Spleen (tissue), 11 donors: ENCODE measurements around the gene DLX1. TPM values are rescaled to one million over a fixed set of nuclear protein-coding genes. Genes with fewer than 3 reads are reported as not detected.

Experiments used
- DNase-seq: peaks from one replicate; pipeline ENCODE4 v3.0.0-alpha.2; 2020
- H3K27ac ChIP-seq, 8 donors: fragments of 200-600 bp; sonication (generic) in 7 of 8; 1 replicate in 4 of 8; 2 replicates in 4 of 8; pipeline versions ENCODE4 v1.5.0 to v1.8.0; 2016 to 2021; ENCODE audit warnings: inconsistent platforms in 4 of 8, mild to moderate bottlenecking in 4 of 8, moderate library complexity in 1 of 8
- H3K27me3 ChIP-seq, 7 donors: fragments of 200-600 bp; sonication (generic) in 6 of 7; replicated peaks in 1 of 7; 1 replicate in 4 of 7; 2 replicates in 3 of 7; pipeline versions ENCODE4 v1.5.0 to v1.8.0; 2016 to 2021; ENCODE audit warnings: inconsistent platforms in 3 of 7, mild to moderate bottlenecking in 1 of 7
- H3K36me3 ChIP-seq, 6 donors: fragments of 200-600 bp; sonication (generic) in 5 of 6; 1 replicate in 4 of 6; 2 replicates in 2 of 6; pipeline versions ENCODE4 v1.5.0 to v1.8.0; 2016 to 2021; ENCODE audit warnings: inconsistent platforms in 2 of 6
- H3K4me1 ChIP-seq, 6 donors: fragments of 200-600 bp; sonication (generic) in 5 of 6; 1 replicate in 3 of 6; 2 replicates in 3 of 6; pipeline versions ENCODE4 v1.5.0 to v1.8.0; 2016 to 2021; ENCODE audit warnings: inconsistent platforms in 3 of 6
- H3K4me3 ChIP-seq, 8 donors: fragments of 200-600 bp; sonication (generic) in 7 of 8; 1 replicate in 4 of 8; 2 replicates in 4 of 8; pipeline versions ENCODE4 v1.5.0 to v1.8.0; 2016 to 2021; ENCODE audit warnings: inconsistent platforms in 4 of 8, mild to moderate bottlenecking in 4 of 8, moderate library complexity in 2 of 8
- H3K9me3 ChIP-seq, 8 donors: fragments of 200-600 bp; sonication (generic) in 7 of 8; 1 replicate in 4 of 8; 2 replicates in 4 of 8; pipeline versions ENCODE4 v1.5.0 to v1.8.0; 2016 to 2021; ENCODE audit warnings: inconsistent platforms in 4 of 8
- POLR2A ChIP-seq, 3 donors: fragments of 450-650 bp; IDR thresholded peaks; one replicate each; pipeline ENCODE4 v1.5.1; 2017; ENCODE audit warnings: antibody characterized with exemption in 3 of 3, mild to moderate bottlenecking in 1 of 3
- POLR2AphosphoS5 ChIP-seq, 3 donors: sonication (generic); formaldehyde crosslinking; IDR thresholded peaks; one replicate each; pipeline ENCODE4 v1.5.1; 2017; ENCODE audit warnings: antibody characterized with exemption in 3 of 3
- WGBS, 5 donors: extraction: QIAGEN DNeasy Blood & Tissue Kit in 3 of 5; methylation state at CpG; one replicate each; pipeline versions ENCODE4 v1.1.5 to v1.1.7; 2013 to 2018; 5-methylcytosine and 5-hydroxymethylcytosine counted together
- intact Hi-C: fragments of 100-400 bp; cut with DNase I; formaldehyde crosslinking; loops from one replicate; pipeline ENCODE4 v1.15.0; 2023; ENCODE audit warnings: low total_unique reads
- polyA plus RNA-seq, 3 donors: library from polyadenylated mRNA; stranded (reverse); fragments of 200-250 nt; gene quantifications; one replicate each; pipeline ENCODE4 v1.2.1, GENCODE V29; 2013
- total RNA-seq, 7 donors: library from RNA; depleted of rRNA in 3 of 7; stranded (reverse); fragments of >200 nt in 3 of 7; fragmentation: NEBNext Ultra II Directional in 4 of 7; extraction: Animal tissue kit (Norgen Biotek cat#: 25700) in 4 of 7; gene quantifications; one replicate each; pipeline versions ENCODE4 v1.1.0 to v1.2.1, GENCODE V29; 2016 to 2021
- TF ChIP-seq, protein P1 (sequence below), 11 experiments: fragments of 200-600 bp in 7 of 11; fragments of 450-650 bp in 4 of 11; sonication (generic) in 4 of 11; IDR thresholded peaks in 8 of 11; conservative IDR thresholded peaks in 3 of 11; 1 replicate in 7 of 11; 2 replicates in 4 of 11; pipeline versions ENCODE4 v1.4.0 to v1.8.0; 2016 to 2021; ENCODE audit warnings: antibody characterized with exemption in 11 of 11, inconsistent platforms in 4 of 11, mild to moderate bottlenecking in 1 of 11
- donor health status: healthy with polysubstance abuse.
- donor health status: DM: no; HTN: no; CAD: no; lungs with moderate emphysema.
- donor health status: DM: no; HTN: no; CAD: no.
- donor health status: Bipolar disorder and iron deficiency.
- donor health status: healthy.
- donor health status: DM: no; HTN: no; CAD: no.
- donor health status: DM: yes; HTN: yes; CAD: no.

Gene DLX1
- total and polyA plus RNA-seq, 10 donors = 0.16 TPM; not detected in 9

DNA sequence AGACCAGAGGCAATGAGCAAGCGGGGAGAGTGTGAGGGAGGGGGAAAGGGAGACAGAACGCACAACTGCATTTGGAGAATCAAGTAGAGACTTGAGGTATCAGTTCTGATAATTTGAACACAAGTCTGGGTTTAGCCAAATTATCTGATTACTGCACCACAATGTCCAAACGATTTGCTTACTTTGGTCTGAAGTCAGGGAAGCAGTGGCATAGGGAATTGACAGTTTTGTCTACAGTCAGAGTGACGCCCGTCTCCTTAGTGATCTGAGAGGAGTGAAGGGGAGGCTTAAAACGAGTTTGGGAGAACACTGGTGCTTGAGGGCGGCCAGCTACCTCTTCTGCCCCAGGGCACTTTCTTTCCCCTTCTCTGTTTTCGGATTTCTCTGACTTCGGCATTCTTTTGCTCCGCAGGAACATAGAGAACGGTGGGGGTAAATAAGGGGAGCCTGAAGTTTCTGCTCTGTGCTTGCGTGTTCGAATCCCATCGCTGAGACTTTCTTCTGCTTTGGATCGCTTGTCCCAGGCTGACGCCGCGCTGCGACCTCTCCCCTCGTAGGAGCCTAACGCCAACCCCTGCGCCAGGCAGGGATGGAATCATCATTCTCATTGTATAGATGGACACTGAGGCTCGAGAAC is 20.3 kb downstream of the DLX1 start:
- intact Hi-C loops = loop anchor here (10.0 kb wide), 3 partner anchors 291 to 1131 kb away; no protein-coding TSS in a partner anchor
- no peak for DNase-seq
- Histone ChIP-seq H3K27me3 (peaks cover 16 to 100% (median 96%) of the 10 kb centered on the region in 7 donors), H3K4me1 (peaks cover 42 to 72% (median 55%) of the 10 kb centered on the region in 6 donors), H3K9me3 (no peaks in the 10 kb centered on the region), H3K36me3 (no peaks in the 10 kb centered on the region), H3K27ac (no peak overlapping the region), H3K4me3 (peak overlapping the region in 1 of 8 donors; percentile 55)
- WGBS, 5 donors = 12 to 19% (median 14%) methylated on average over 23 of the region's 23 CpGs
- TF ChIP-seq, protein P1, sequence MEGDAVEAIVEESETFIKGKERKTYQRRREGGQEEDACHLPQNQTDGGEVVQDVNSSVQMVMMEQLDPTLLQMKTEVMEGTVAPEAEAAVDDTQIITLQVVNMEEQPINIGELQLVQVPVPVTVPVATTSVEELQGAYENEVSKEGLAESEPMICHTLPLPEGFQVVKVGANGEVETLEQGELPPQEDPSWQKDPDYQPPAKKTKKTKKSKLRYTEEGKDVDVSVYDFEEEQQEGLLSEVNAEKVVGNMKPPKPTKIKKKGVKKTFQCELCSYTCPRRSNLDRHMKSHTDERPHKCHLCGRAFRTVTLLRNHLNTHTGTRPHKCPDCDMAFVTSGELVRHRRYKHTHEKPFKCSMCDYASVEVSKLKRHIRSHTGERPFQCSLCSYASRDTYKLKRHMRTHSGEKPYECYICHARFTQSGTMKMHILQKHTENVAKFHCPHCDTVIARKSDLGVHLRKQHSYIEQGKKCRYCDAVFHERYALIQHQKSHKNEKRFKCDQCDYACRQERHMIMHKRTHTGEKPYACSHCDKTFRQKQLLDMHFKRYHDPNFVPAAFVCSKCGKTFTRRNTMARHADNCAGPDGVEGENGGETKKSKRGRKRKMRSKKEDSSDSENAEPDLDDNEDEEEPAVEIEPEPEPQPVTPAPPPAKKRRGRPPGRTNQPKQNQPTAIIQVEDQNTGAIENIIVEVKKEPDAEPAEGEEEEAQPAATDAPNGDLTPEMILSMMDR (IDR thresholded peaks at IDR 0.05 in 8 of 11, conservative IDR thresholded peaks at IDR 0.05 in 3 of 11) = no peak
- TF ChIP-seq POLR2AphosphoS5 (IDR thresholded peaks at IDR 0.05) (no peak), POLR2A (IDR thresholded peaks at IDR 0.05) (no peak)

DNA sequence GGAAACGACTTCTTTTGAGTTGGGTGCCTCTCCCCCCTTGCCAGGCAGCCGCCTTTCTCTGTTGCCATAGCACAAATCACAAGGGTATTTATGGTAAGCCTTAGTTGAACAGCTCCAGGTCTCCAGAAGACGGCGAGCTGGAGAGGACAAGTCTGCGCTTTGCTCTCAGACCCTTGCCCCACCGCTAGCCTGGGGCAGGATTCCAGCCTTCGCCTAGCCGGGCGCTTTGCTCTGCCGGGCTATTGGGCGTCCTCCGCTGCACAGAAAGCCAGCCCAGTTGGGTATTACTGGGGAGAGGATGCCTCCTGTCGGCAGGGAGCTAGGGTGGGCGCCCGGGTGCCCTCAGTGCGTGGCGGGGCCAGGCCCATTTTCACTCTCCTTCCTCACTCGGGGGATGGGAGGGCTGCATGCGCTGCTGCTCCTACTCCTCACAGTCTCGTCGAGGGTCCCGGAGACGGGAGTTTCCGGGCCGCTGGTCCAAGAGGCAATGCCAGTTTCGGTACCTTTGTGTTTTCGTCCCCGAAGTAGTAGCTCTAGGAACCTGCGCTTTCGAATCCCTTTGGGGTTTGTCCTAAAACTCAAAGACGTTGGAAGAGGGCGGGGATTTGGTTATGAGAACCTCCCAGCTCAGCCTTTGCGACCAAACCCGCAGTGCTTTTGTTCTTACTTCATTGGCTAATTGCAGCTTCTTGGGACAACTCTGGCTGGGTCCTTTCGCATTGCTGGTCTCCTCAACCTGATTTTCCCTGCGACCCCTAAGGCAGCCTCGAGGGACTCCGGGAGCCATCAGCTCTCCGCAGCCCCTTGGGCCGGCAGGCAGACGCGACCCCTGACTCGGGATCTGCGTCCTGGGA is 21.0 kb downstream of the DLX1 start:
- Histone ChIP-seq H3K9me3 (no peaks in the 10 kb centered on the region), H3K4me3 (peak overlapping the region in 3 of 8 donors; percentile 8 to 55 (median 14)), H3K27ac (no peak overlapping the region), H3K36me3 (no peaks in the 10 kb centered on the region), H3K4me1 (peaks cover 35 to 65% (median 47%) of the 10 kb centered on the region in 6 donors), H3K27me3 (peaks cover 9 to 96% (median 88%) of the 10 kb centered on the region in 7 donors)
- TF ChIP-seq POLR2AphosphoS5 (IDR thresholded peaks at IDR 0.05) (peak in 1 of 3 donors; percentile 16), POLR2A (IDR thresholded peaks at IDR 0.05) (no peak)
- TF ChIP-seq, protein P1 (IDR thresholded peaks at IDR 0.05 in 8 of 11, conservative IDR thresholded peaks at IDR 0.05 in 3 of 11) = peak in 3 of 11 experiments; percentile 23 to 41 (median 40)
- WGBS, 5 donors = 4 to 6% (median 5%) methylated on average over 28 to 44 of the region's 44 CpGs
- intact Hi-C loops = loop anchor here (10.0 kb wide), 3 partner anchors 292 to 1132 kb away; no protein-coding TSS in a partner anchor
- DNase-seq = peak; percentile 81

DNA sequence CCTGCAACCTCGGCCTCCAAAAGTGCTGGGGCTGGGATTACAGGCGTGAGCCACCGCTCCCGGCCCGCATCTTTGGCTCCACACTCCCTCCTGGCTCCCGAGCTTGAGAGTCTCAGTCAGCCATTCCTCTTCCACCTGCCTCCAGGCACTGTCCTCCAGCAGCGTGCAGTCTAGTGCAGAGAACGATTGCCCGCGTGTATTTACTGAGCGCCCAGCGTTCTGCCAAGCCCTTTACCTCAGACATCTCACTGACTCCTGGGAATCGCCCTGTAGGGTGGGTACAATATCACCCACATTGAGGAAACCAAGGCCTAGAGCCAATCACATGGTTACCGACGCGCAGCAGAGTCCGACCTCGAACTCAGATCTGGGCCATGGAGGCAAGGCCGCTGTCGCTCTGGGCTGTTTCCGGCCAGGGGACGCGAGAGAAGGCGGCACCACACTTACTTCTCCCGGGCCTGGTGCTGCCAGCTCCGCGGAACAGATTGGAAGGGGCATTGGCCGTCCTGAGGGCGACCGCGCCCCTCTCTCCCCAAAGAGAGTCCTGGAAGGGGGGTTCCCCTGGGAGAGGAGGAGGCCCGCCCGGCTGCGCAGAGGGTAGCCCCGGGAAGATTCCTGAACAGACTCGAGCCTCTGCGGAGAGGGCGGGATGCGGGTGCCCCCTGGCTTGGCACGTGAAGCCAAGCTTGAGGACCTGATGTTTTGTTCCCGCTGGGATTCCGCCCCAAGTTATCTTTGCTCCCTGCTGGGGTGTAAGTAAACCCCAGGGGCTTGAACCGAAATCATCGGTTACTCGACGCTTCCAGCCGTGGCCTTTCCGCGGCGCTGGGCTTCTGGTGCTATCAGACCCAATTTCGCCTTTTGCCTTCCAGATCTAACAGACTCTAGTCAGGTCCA is 22.6 kb downstream of the DLX1 start:
- Histone ChIP-seq H3K4me3 (peak overlapping the region in 1 of 8 donors; percentile 20), H3K36me3 (no peaks in the 10 kb centered on the region), H3K4me1 (peaks cover 20 to 49% (median 32%) of the 10 kb centered on the region in 6 donors), H3K9me3 (no peaks in the 10 kb centered on the region), H3K27ac (no peak overlapping the region), H3K27me3 (peaks cover 7 to 90% (median 72%) of the 10 kb centered on the region in 7 donors)
- TF ChIP-seq, protein P1 (IDR thresholded peaks at IDR 0.05 in 8 of 11, conservative IDR thresholded peaks at IDR 0.05 in 3 of 11) = no peak
- TF ChIP-seq POLR2A (IDR thresholded peaks at IDR 0.05) (no peak), POLR2AphosphoS5 (IDR thresholded peaks at IDR 0.05) (no peak)
- intact Hi-C loops = loop anchor here (10.0 kb wide), 3 partner anchors 293 to 1133 kb away; no protein-coding TSS in a partner anchor
- WGBS, 5 donors = 11 to 34% (median 17%) methylated on average over 21 to 51 of the region's 51 CpGs
- no peak for DNase-seq
